GM23338 (cell line): ENCODE data around the gene LAMB3. TPM values are rescaled to one million over a fixed set of nuclear protein-coding genes. Genes with fewer than 3 reads are reported as not detected.

Source experiments
- ATAC-seq: fragments of 200-7000 bp; cut with Tn5 transposase; 3 replicates; pipeline ENCODE4 v1.9.1; 2020
- DNase-seq: peaks from one replicate; pipeline ENCODE4 v3.0.0-alpha.2; 2015; ENCODE audit warnings: low spot score
- H2AFZ ChIP-seq: fragments of 200-600 bp; sonication (generic); 2 replicates; pipeline ENCODE4 v1.8.0; 2016; ENCODE audit warnings: antibody characterized with exemption, mild to moderate bottlenecking, moderate library complexity
- H3F3A ChIP-seq: fragments of 200-600 bp; sonication (generic); replicated peaks from 2 replicates; pipeline ENCODE4 v1.8.0; 2017; ENCODE audit warnings: antibody characterized with exemption, mixed run types, low read depth
- H3K27ac ChIP-seq: fragments of 200-600 bp; sonication (generic); 2 replicates; pipeline ENCODE4 v1.6.1; 2016; ENCODE audit warnings: low read depth
- H3K27me3 ChIP-seq: fragments of 200-600 bp; sonication (generic); 2 replicates; pipeline ENCODE4 v1.8.0; 2016; ENCODE audit warnings: mild to moderate bottlenecking, mixed run types, moderate library complexity; ENCODE audit not compliant: insufficient read depth
- H3K36me3 ChIP-seq: fragments of 200-600 bp; sonication (generic); 2 replicates; pipeline ENCODE4 v1.8.0; 2016; ENCODE audit warnings: mild to moderate bottlenecking; ENCODE audit not compliant: insufficient read depth
- H3K4me1 ChIP-seq: fragments of 200-600 bp; sonication (generic); 2 replicates; pipeline ENCODE4 v1.8.0; 2016; ENCODE audit warnings: mild to moderate bottlenecking, moderate library complexity; ENCODE audit not compliant: insufficient read depth
- H3K4me2 ChIP-seq: fragments of 200-600 bp; sonication (generic); 2 replicates; pipeline ENCODE4 v1.7.1; 2017; ENCODE audit warnings: mixed run types
- H3K4me3 ChIP-seq: fragments of 200-600 bp; sonication (generic); 2 replicates; pipeline ENCODE4 v1.6.1; 2016; ENCODE audit warnings: mixed run types
- H3K79me2 ChIP-seq: fragments of 200-600 bp; sonication (generic); replicated peaks from 2 replicates; pipeline ENCODE4 v1.8.0; 2017; ENCODE audit warnings: mild to moderate bottlenecking; ENCODE audit not compliant: insufficient read depth
- H3K9me2 ChIP-seq: fragments of 200-600 bp; sonication (generic); 2 replicates; pipeline ENCODE4 v1.8.0; 2017; ENCODE audit not compliant: insufficient read depth
- H4K20me1 ChIP-seq: fragments of 200-600 bp; sonication (generic); replicated peaks from 2 replicates; pipeline ENCODE4 v1.8.0; 2017; ENCODE audit warnings: mild to moderate bottlenecking; ENCODE audit not compliant: insufficient read depth
- H3K27ac Mint-ChIP-seq: 2 replicates; pipeline ENCODE4 v1.8.0; 2020; ENCODE audit warnings: inconsistent platforms, mild to moderate bottlenecking, moderate library complexity, mixed read lengths
- H3K27me3 Mint-ChIP-seq: 3 replicates; pipeline ENCODE4 v1.8.0; 2022; ENCODE audit warnings: low read depth, mild to moderate bottlenecking, moderate library complexity, mixed read lengths, inconsistent platforms; ENCODE audit not compliant: insufficient read depth, poor library complexity
- H3K36me3 Mint-ChIP-seq: 3 replicates; pipeline ENCODE4 v1.8.0; 2021; ENCODE audit warnings: low read depth, mild to moderate bottlenecking, inconsistent platforms, moderate library complexity, mixed read lengths
- H3K4me1 Mint-ChIP-seq: 3 replicates; pipeline ENCODE4 v1.8.0; 2020; ENCODE audit warnings: mild to moderate bottlenecking, inconsistent platforms, mixed read lengths
- H3K4me3 Mint-ChIP-seq: 3 replicates; pipeline ENCODE4 v1.8.0; 2021; ENCODE audit warnings: moderate library complexity, mild to moderate bottlenecking, inconsistent platforms, mixed read lengths
- H3K9me3 Mint-ChIP-seq: 3 replicates; pipeline ENCODE4 v1.8.0; 2020; ENCODE audit warnings: moderate library complexity, mild to moderate bottlenecking, inconsistent platforms, mixed read lengths
- EZH2phosphoT487 ChIP-seq: fragments of 200-600 bp; sonication (generic); IDR thresholded peaks from one replicate; pipeline ENCODE4 v1.8.1; 2018; ENCODE audit warnings: antibody characterized with exemption; ENCODE audit not compliant: unreplicated experiment
- JUNB ChIP-seq: IDR thresholded peaks from one replicate; pipeline ENCODE4 v1.6.1; 2016; ENCODE audit warnings: antibody characterized with exemption; ENCODE audit not compliant: unreplicated experiment
- REST ChIP-seq: IDR thresholded peaks from one replicate; pipeline ENCODE4 v1.6.1; 2018; ENCODE audit warnings: antibody characterized with exemption; ENCODE audit not compliant: unreplicated experiment
- ZNF114 ChIP-seq: fragments of 250-450 bp; sonication (Bioruptor Pico); IDR thresholded peaks from 2 replicates; pipeline ENCODE4 v1.5.0; 2020; ENCODE audit warnings: mild to moderate bottlenecking, moderate library complexity
- ZNF462 ChIP-seq: fragments of 250-450 bp; sonication (Bioruptor Pico); IDR thresholded peaks from 2 replicates; pipeline ENCODE4 v1.5.0; 2020; ENCODE audit warnings: mild to moderate bottlenecking, moderate library complexity
- polyA plus RNA-seq: library from polyadenylated mRNA; unstranded; fragments of >200 nt; fragmentation: Nextera tagmentation; extraction: Ambion mirVana; gene quantifications from 2 replicates; pipeline ENCODE4 v1.2.1, GENCODE V29; 2016
- total RNA-seq: library from RNA; depleted of rRNA; stranded (reverse); fragments of >200 nt; shearing (Covaris generic); gene quantifications from 2 replicates; pipeline ENCODE4 v1.2.3, GENCODE V29; 2014

LAMB3 gene
- total and polyA plus RNA-seq, 2 experiments from 2014 or later = 0.05 to 0.52 TPM

GRCh38 chr1:209607795-209608178 lies 44.4 kb downstream of the LAMB3 start:
- H3K4me3 Mint-ChIP-seq = no peak overlapping the region
- Histone ChIP-seq H3K27ac (no peak overlapping the region), H3K4me3 (no peak overlapping the region), H3K4me2 (no peak overlapping the region), H3K4me1 (no peaks in the 10 kb centered on the region), H3K27me3 (no peaks in the 10 kb centered on the region), H3K36me3 (no peaks in the 10 kb centered on the region), H3K9me2 (no peaks in the 10 kb centered on the region), H2AFZ (no peak overlapping the region), H3K79me2 (no peaks in the 10 kb centered on the region), H4K20me1 (no peaks in the 10 kb centered on the region), H3F3A (no peaks in the 10 kb centered on the region)
- no peaks in the 10 kb centered on the region; the same call in 2 of the 3 replicates for H3K9me3 Mint-ChIP-seq
- no peak for ATAC-seq
- TF ChIP-seq EZH2phosphoT487 (no peak), ZNF462 (CRISPR knock-in tag) (no peak)
- H3K27ac Mint-ChIP-seq = peak overlapping the region; percentile 39; the same call in 1 of the 2 replicates
- no peaks in the 10 kb centered on the region for H3K4me1 Mint-ChIP-seq
- no peaks in the 10 kb centered on the region for H3K36me3 Mint-ChIP-seq
- H3K27me3 Mint-ChIP-seq = peaks cover 2% of the 10 kb centered on the region
- no peak for DNase-seq

GRCh38 chr1:209607102-209607794 lies 45.0 kb downstream of the LAMB3 start:
- no peaks in the 10 kb centered on the region for H3K36me3 Mint-ChIP-seq
- H3K9me3 Mint-ChIP-seq = no peaks in the 10 kb centered on the region; the same call in 2 of the 3 replicates
- Histone ChIP-seq H3K27ac (no peak overlapping the region), H3F3A (no peaks in the 10 kb centered on the region), H3K9me2 (no peaks in the 10 kb centered on the region), H4K20me1 (no peaks in the 10 kb centered on the region), H3K4me1 (no peaks in the 10 kb centered on the region), H3K79me2 (no peaks in the 10 kb centered on the region), H3K36me3 (no peaks in the 10 kb centered on the region), H2AFZ (no peak overlapping the region), H3K4me2 (no peak overlapping the region), H3K27me3 (no peaks in the 10 kb centered on the region), H3K4me3 (no peak overlapping the region)
- H3K4me1 Mint-ChIP-seq = no peaks in the 10 kb centered on the region
- no peak for TF ChIP-seq JUNB
- TF ChIP-seq ZNF114 (CRISPR knock-in tag) = no peak
- TF ChIP-seq REST = no peak
- no peak overlapping the region for H3K4me3 Mint-ChIP-seq
- H3K27me3 Mint-ChIP-seq = peaks cover 2% of the 10 kb centered on the region
- H3K27ac Mint-ChIP-seq = peak overlapping the region; percentile 39; the same call in 1 of the 2 replicates
- ATAC-seq (no peak), DNase-seq (no peak)
